ENCODE results near the gene PRPSAP1.

DNA sequence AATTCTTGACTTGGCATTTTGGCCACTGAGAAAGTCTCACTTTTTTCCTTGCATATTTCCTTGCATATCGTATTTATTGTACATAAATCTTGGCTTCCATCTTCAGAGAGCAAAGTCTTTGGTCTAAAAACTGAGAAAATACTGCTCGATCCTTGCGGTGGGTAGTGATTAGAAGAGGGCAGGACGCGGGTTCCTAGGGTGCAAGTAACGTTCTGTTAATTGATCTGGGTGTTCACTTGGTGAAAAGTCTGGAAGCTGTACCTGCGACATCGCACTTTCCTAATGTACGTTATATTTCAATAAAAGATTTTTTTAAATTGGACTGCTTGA, 89.3 kb downstream of the PRPSAP1 start:
- no peak for TF ChIP-seq POLR2A (IDR thresholded peaks at IDR 0.05)
- TF ChIP-seq, protein P1, sequence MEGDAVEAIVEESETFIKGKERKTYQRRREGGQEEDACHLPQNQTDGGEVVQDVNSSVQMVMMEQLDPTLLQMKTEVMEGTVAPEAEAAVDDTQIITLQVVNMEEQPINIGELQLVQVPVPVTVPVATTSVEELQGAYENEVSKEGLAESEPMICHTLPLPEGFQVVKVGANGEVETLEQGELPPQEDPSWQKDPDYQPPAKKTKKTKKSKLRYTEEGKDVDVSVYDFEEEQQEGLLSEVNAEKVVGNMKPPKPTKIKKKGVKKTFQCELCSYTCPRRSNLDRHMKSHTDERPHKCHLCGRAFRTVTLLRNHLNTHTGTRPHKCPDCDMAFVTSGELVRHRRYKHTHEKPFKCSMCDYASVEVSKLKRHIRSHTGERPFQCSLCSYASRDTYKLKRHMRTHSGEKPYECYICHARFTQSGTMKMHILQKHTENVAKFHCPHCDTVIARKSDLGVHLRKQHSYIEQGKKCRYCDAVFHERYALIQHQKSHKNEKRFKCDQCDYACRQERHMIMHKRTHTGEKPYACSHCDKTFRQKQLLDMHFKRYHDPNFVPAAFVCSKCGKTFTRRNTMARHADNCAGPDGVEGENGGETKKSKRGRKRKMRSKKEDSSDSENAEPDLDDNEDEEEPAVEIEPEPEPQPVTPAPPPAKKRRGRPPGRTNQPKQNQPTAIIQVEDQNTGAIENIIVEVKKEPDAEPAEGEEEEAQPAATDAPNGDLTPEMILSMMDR (IDR thresholded peaks at IDR 0.05) = no peak

All from vagina (tissue), 2 donors.